Endothelial cell of umbilical vein (primary cell): ENCODE measurements around the gene SEC24C. TPM values are rescaled to one million over a fixed set of nuclear protein-coding genes. Genes with fewer than 3 reads are reported as not detected.

Experiments used
- BruUV-seq: library from RNA; stranded (reverse); fragments of 400-500 nt; replicated peaks from 2 replicates; lab custom pipeline; 2021; lab: Mats Ljungman, UMichigan
- CTCF ChIA-PET: fragments of 300-600, 350-600 bp; sonication (Branson Sonifier 250); formaldehyde crosslinking; loops from one replicate; lab custom pipeline; 2021; ENCODE audit warnings: antibody characterized with exemption, inconsistent platforms; lab: Charles Lee
- POLR2A ChIA-PET: fragments of 300-600, 350-600 bp; sonication (Branson Sonifier 250); formaldehyde crosslinking; loops from one replicate; lab custom pipeline; 2021; ENCODE audit warnings: antibody characterized with exemption, inconsistent platforms; lab: Charles Lee
- DNase-seq: peaks from one replicate; pipeline ENCODE4 v3.0.0-alpha.2; 2011; ENCODE audit warnings: low read depth, low spot score
- FAIRE-seq: peaks from 2 replicates; lab custom pipeline; 2011; peaks lifted over from hg19 to GRCh38; lab: Jason Lieb, UNC
- H2AFZ ChIP-seq: 2 replicates; pipeline ENCODE4 v1.6.0; 2012; ENCODE audit warnings: low read depth, low read length, control low read depth, inconsistent platforms
- H3K27ac ChIP-seq: 2 replicates; pipeline ENCODE4 v1.5.1; 2011; ENCODE audit warnings: low read depth, mild to moderate bottlenecking, control low read depth, low read length, moderate library complexity; ENCODE audit not compliant: insufficient read depth
- H3K27me3 ChIP-seq, 2 experiments: 2 replicates each; pipeline versions ENCODE4 v1.6.0 to v1.6.1; 2011; ENCODE audit warnings: low read length in 2 of 2, mixed read lengths in 1 of 2; ENCODE audit not compliant: control insufficient read depth in 2 of 2, insufficient read depth in 2 of 2
- H3K36me3 ChIP-seq, 2 experiments: 2 replicates in 1 of 2; 3 replicates in 1 of 2; pipeline ENCODE4 v1.5.1; 2011; ENCODE audit warnings: low read length in 2 of 2, mild to moderate bottlenecking in 1 of 2, moderate library complexity in 1 of 2; ENCODE audit not compliant: control insufficient read depth in 2 of 2, insufficient read depth in 2 of 2; ENCODE audit errors: extremely low read depth in 1 of 2
- H3K4me1 ChIP-seq: 3 replicates; pipeline ENCODE4 v1.5.1; 2011; ENCODE audit warnings: mild to moderate bottlenecking, low read length; ENCODE audit not compliant: control insufficient read depth, insufficient read depth; ENCODE audit errors: extremely low read depth
- H3K4me2 ChIP-seq: 2 replicates; pipeline ENCODE4 v1.6.1; 2011; ENCODE audit warnings: low read length, control low read depth, mixed read lengths; ENCODE audit not compliant: insufficient read depth
- H3K4me3 ChIP-seq, 3 experiments: fragments of 200-600 bp in 1 of 3; sonication (generic), shearing (Covaris generic) in 1 of 3; replicated peaks in 1 of 3; 2 replicates each; pipeline ENCODE4 v1.5.1; 2011 to 2016; ENCODE audit warnings: control low read depth in 3 of 3, low read length in 3 of 3, mild to moderate bottlenecking in 2 of 3, inconsistent platforms in 1 of 3, low read depth in 1 of 3, moderate library complexity in 1 of 3; ENCODE audit not compliant: insufficient read depth in 1 of 3
- H3K79me2 ChIP-seq: 2 replicates; pipeline ENCODE4 v1.6.0; 2012; ENCODE audit warnings: low read length, inconsistent platforms; ENCODE audit not compliant: control insufficient read depth, insufficient read depth
- H3K9ac ChIP-seq: replicated peaks from 2 replicates; pipeline ENCODE3; 2011; ENCODE audit warnings: low read length, control low read depth; ENCODE audit not compliant: insufficient read depth; ENCODE audit errors: extremely low read depth
- H3K9me1 ChIP-seq: replicated peaks from 3 replicates; pipeline ENCODE4 v1.6.0; 2011; ENCODE audit warnings: mild to moderate bottlenecking, low read length; ENCODE audit not compliant: control insufficient read depth, insufficient read depth; ENCODE audit errors: extremely low read depth
- H3K9me3 ChIP-seq: replicated peaks from 2 replicates; pipeline ENCODE4 v1.5.1; 2012; ENCODE audit warnings: low read length, inconsistent platforms; ENCODE audit not compliant: control insufficient read depth, insufficient read depth
- H4K20me1 ChIP-seq: replicated peaks from 2 replicates; pipeline ENCODE3; 2011; ENCODE audit warnings: mild to moderate bottlenecking, low read length; ENCODE audit not compliant: control insufficient read depth, insufficient read depth; ENCODE audit errors: extremely low read depth
- CTCF ChIP-seq, 2 donors: IDR thresholded peaks; 1 replicate in 1 of 2; 2 replicates in 1 of 2; pipeline ENCODE4 v1.5.1; 2011; ENCODE audit warnings: low read length in 2 of 2, mild to moderate bottlenecking in 2 of 2, moderate library complexity in 2 of 2, control low read depth in 1 of 2, inconsistent platforms in 1 of 2, low read depth in 1 of 2; ENCODE audit not compliant: insufficient read depth in 1 of 2; ENCODE audit errors: extremely low read depth in 1 of 2
- EZH2 ChIP-seq: IDR thresholded peaks from 2 replicates; pipeline ENCODE4 v1.6.1; 2012; ENCODE audit warnings: borderline replicate concordance, low read depth, mild to moderate bottlenecking, moderate library complexity, low read length, inconsistent platforms; ENCODE audit not compliant: severe bottlenecking
- FOS ChIP-seq: IDR thresholded peaks from 2 replicates; pipeline ENCODE4 v1.6.1; 2011; ENCODE audit warnings: mild to moderate bottlenecking, low read length, moderate library complexity, borderline replicate concordance; ENCODE audit not compliant: insufficient read depth
- GATA2 ChIP-seq: IDR thresholded peaks from 2 replicates; pipeline ENCODE4 v1.7.0; 2011; ENCODE audit warnings: low read depth, mild to moderate bottlenecking, moderate library complexity, mixed read lengths, low read length; ENCODE audit not compliant: insufficient read length, insufficient read depth
- JUN ChIP-seq: IDR thresholded peaks from 2 replicates; pipeline ENCODE4 v1.6.1; 2011; ENCODE audit warnings: borderline replicate concordance, low read depth; ENCODE audit not compliant: insufficient read length, insufficient read depth
- MYC ChIP-seq: IDR thresholded peaks from one replicate; pipeline ENCODE4 v1.6.1; 2011; ENCODE audit warnings: mild to moderate bottlenecking, low read depth, low read length
- POLR2A ChIP-seq: IDR thresholded peaks from 2 replicates; pipeline ENCODE4 v1.6.1; 2012; ENCODE audit warnings: low read depth, mild to moderate bottlenecking, control low read depth, low read length
- POLR2AphosphoS5 ChIP-seq: IDR thresholded peaks from 2 replicates; pipeline ENCODE4 v1.6.1; 2012; ENCODE audit warnings: low read depth, mild to moderate bottlenecking, control low read depth, low read length, moderate library complexity; ENCODE audit not compliant: insufficient read depth
- dilution Hi-C: fragments of 300-500 bp; cut with MboI; formaldehyde crosslinking; loops from one replicate; pipeline ENCODE4 v1.15.0; 2019; ENCODE audit warnings: low sequenced_read_pairs; ENCODE audit not compliant: extremely low pct_ligation_motif_present
- intact Hi-C: fragments of 100-400 bp; cut with micrococcal nuclease; formaldehyde crosslinking; loops from one replicate; pipeline ENCODE4 v1.10.0; 2022
- polyA plus RNA-seq, 4 experiments: library from polyadenylated mRNA; depleted of rRNA in 3 of 4; stranded (reverse) in 3 of 4; unstranded in 1 of 4; fragments of >200 nt; gene quantifications; 2 replicates each; pipeline versions ENCODE4 v1.2.1 to v1.2.3, GENCODE V29; 2011 to 2012; ENCODE audit warnings: missing spikeins in 1 of 4
- total RNA-seq: library from RNA; stranded (reverse); gene quantifications from 2 replicates; pipeline ENCODE4 v1.2.3, GENCODE V29; 2021
- TF ChIP-seq, protein P1 (sequence below): IDR thresholded peaks from 2 replicates; pipeline ENCODE4 v1.6.1; 2011; ENCODE audit not compliant: insufficient read depth, insufficient read length

SEC24C gene
- total and polyA plus RNA-seq, 2 donors (not counting 3 experiments of a cell fraction or from before 2014, with no cell fraction given), result 95.5 to 108 TPM

- Histone ChIP-seq H3K79me2 (no peaks in the 10 kb centered on the region), H4K20me1 (no peaks in the 10 kb centered on the region), H3K36me3 (peaks cover 10 to 27% of the 10 kb centered on the region in 2 experiments), H3K27ac (no peak overlapping the region), H3K4me1 (peaks cover 6% of the 10 kb centered on the region), H3K27me3 (no peaks in the 10 kb centered on the region), H3K4me3 (peak overlapping the region in 2 of 3 experiments; percentile 67 to 73), H3K9me1 (no peaks in the 10 kb centered on the region), H2AFZ (no peak overlapping the region), H3K4me2 (peak overlapping the region; percentile 45), H3K9me3 (no peaks in the 10 kb centered on the region), H3K9ac (no peak overlapping the region)
- POLR2A ChIA-PET, result interaction anchor here (1.1 kb wide), 1 partner anchor 10 kb away, joined by 3 read pairs; no protein-coding TSS in a partner anchor
- CTCF ChIA-PET, result interaction anchor here (0.7 to 2.9 kb wide), 7 partner anchors 9 to 69 kb away, joined by 3 to 16 read pairs (median 5); partner anchors contain the start of genes CAMK2G and ZSWIM8
- BruUV-seq, result TSS peak; percentile 13
- intact Hi-C loops (loop anchor here (2.0 to 5.0 kb wide), 2 partner anchors 38 to 68 kb away; a partner anchor contains a TSS), dilution Hi-C loops (no loop called here)
- no peak for TF ChIP-seq FOS
- no peak for TF ChIP-seq POLR2AphosphoS5
- no peak for TF ChIP-seq EZH2
- DNase-seq, result no peak
- peak; percentile 60 for FAIRE-seq
Measured at GRCh38 chr10:73810358-73810734, 66.2 kb downstream of the SEC24C start.

GRCh38 chr10:73810735-73811465 lies 66.7 kb downstream of the SEC24C start:
- POLR2A ChIA-PET, result interaction anchor here (1.1 kb wide), 1 partner anchor 11 kb away, joined by 3 read pairs; no protein-coding TSS in a partner anchor
- peak; percentile 28 for DNase-seq
- H3K79me2 ChIP-seq, result no peaks in the 10 kb centered on the region
- H3K36me3 ChIP-seq, result peaks cover 8 to 23% of the 10 kb centered on the region in 2 experiments
- peak overlapping the region; percentile 80 for H3K27ac ChIP-seq
- CTCF ChIA-PET, result interaction anchor here (0.7 to 2.9 kb wide), 7 partner anchors 9 to 69 kb away, joined by 3 to 16 read pairs (median 5); partner anchors contain the start of genes CAMK2G and ZSWIM8
- no peaks in the 10 kb centered on the region for H3K9me3 ChIP-seq
- H3K4me2 ChIP-seq, result peak overlapping the region; percentile 45
- H3K27me3 ChIP-seq, result no peaks in the 10 kb centered on the region
- intact Hi-C loops, result loop anchor here (1.0 to 5.0 kb wide), 3 partner anchors 26 to 68 kb away; partner anchors contain the start of gene ZSWIM8
- H2AFZ ChIP-seq, result peak overlapping the region; percentile 62
- peak overlapping the region; percentile 67 to 84 (median 73) for H3K4me3 ChIP-seq
- no peaks in the 10 kb centered on the region for H4K20me1 ChIP-seq
- TF ChIP-seq JUN (no peak), EZH2 (no peak), GATA2 (no peak), POLR2AphosphoS5 (no peak), CTCF (IDR thresholded peaks at IDR 0.05; ENCODE audit: extremely low read depth in 1 of 2, insufficient read depth in 1 of 2, low read depth in 1 of 2, low read length in 2 of 2) (no peak), FOS (no peak), MYC (no peak), POLR2A (no peak)
- TF ChIP-seq, protein P1, sequence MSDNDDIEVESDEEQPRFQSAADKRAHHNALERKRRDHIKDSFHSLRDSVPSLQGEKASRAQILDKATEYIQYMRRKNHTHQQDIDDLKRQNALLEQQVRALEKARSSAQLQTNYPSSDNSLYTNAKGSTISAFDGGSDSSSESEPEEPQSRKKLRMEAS, result no peak
- peaks cover 12% of the 10 kb centered on the region for H3K4me1 ChIP-seq
- FAIRE-seq, result no peak
- no peaks in the 10 kb centered on the region for H3K9me1 ChIP-seq
- dilution Hi-C loops, result no loop called here
- H3K9ac ChIP-seq, result peak overlapping the region; percentile 89
- no TSS peak for BruUV-seq
